ENCODE results near the gene SRRD.

- TF ChIP-seq POLR2AphosphoS5 (IDR thresholded peaks at IDR 0.05; ENCODE audit: low read depth, low read length) (no peak), CTCF (IDR thresholded peaks at IDR 0.05) (no peak), REST (IDR thresholded peaks at IDR 0.05; ENCODE audit: insufficient read depth in 1 of 2, low read depth in 2 of 2, low read length in 1 of 2) (no peak)
Observed at GRCh38 chr22:26489447-26490036, 5.9 kb downstream of the SRRD start.

Data from Panc1 (cell line).